Measurements from ENCODE around the gene RASA3. TPM values are rescaled to one million over a fixed set of nuclear protein-coding genes. Genes with fewer than 3 reads are reported as not detected.

The RASA3 gene
- polyA plus RNA-seq, 1 donor from 2014 or later = 8.5 TPM

DNA sequence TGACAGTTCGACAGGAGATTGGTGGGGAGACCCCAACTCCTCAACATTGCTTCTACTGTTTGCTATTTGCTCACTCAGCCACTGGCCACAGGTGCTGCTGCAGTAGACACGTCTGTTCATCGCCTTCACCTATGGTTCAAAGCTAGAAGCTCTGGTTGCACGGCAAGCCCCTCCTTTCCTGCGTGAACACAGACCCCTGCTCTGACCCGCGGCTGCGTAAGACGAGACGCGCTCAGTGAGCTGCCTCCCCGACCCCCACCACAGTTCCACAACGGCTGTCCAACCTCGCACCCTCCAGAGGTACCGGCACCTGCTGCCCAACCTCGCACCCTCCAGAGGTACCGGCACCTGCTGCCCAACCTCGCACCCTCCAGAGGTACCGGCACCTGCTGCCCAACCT lies 6.8 kb downstream of the RASA3 start:
- no peaks in the 10 kb centered on the region for H3K27me3 ChIP-seq (ENCODE audit: insufficient read depth, low read depth, low read length)
- H3K4me3 ChIP-seq (ENCODE audit: low read length) = no peak overlapping the region
- no peaks in the 10 kb centered on the region for H3K9me2 ChIP-seq (ENCODE audit: insufficient read depth, low read length)
- no peak overlapping the region for H3K9ac ChIP-seq (ENCODE audit: low read length)
- H3K9me3 ChIP-seq (ENCODE audit: low read length) = no peaks in the 10 kb centered on the region
- no peak overlapping the region for H3K27ac ChIP-seq (ENCODE audit: low read length)
- H4K20me1 ChIP-seq (ENCODE audit: insufficient read depth) = no peaks in the 10 kb centered on the region
- H2AFZ ChIP-seq (ENCODE audit: low read depth, low read length) = no peak overlapping the region
- H3K4me2 ChIP-seq (ENCODE audit: low read length) = no peak overlapping the region
- H3K36me3 ChIP-seq (ENCODE audit: insufficient read depth, low read length) = no peaks in the 10 kb centered on the region
- no peak for TF ChIP-seq RAD21 (conservative IDR thresholded peaks at IDR 0.05)
- TF ChIP-seq MXI1 (conservative IDR thresholded peaks at IDR 0.05; ENCODE audit: poor library complexity, severe bottlenecking) = no peak
- no peak for TF ChIP-seq REST (IDR thresholded peaks at IDR 0.05; ENCODE audit: borderline replicate concordance)
- no peak for TF ChIP-seq EZH2 (IDR thresholded peaks at IDR 0.05; ENCODE audit: borderline replicate concordance, insufficient read depth, low read length, poor library complexity, severe bottlenecking)
- TF ChIP-seq POLR2AphosphoS5 (IDR thresholded peaks at IDR 0.05) = no peak
- no peak for TF ChIP-seq EP300 (conservative IDR thresholded peaks at IDR 0.05; ENCODE audit: poor library complexity, severe bottlenecking)
- no peak for TF ChIP-seq TAF1 (IDR thresholded peaks at IDR 0.05; ENCODE audit: low read depth)
- TF ChIP-seq SMC3 (conservative IDR thresholded peaks at IDR 0.05; ENCODE audit: poor library complexity) = no peak
- no peak for TF ChIP-seq CTCF (IDR thresholded peaks at IDR 0.05; ENCODE audit: poor library complexity, severe bottlenecking)
- no peaks in the 10 kb centered on the region for H3F3A ChIP-seq (ENCODE audit: insufficient read depth, low read length, poor library complexity, severe bottlenecking)
- peaks cover 34% of the 10 kb centered on the region for H3K79me2 ChIP-seq (replicated peaks; ENCODE audit: insufficient read depth, low read length)

- H3K79me2 ChIP-seq (replicated peaks; ENCODE audit: insufficient read depth, low read length) = peaks cover 32% of the 10 kb centered on the region
- no peak overlapping the region for H2AFZ ChIP-seq (ENCODE audit: low read depth, low read length)
- no peaks in the 10 kb centered on the region for H3F3A ChIP-seq (ENCODE audit: insufficient read depth, low read length, poor library complexity, severe bottlenecking)
- H3K27ac ChIP-seq (ENCODE audit: low read length) = no peak overlapping the region
- no peak overlapping the region for H3K4me2 ChIP-seq (ENCODE audit: low read length)
- H4K20me1 ChIP-seq (ENCODE audit: insufficient read depth) = no peaks in the 10 kb centered on the region
- no peak overlapping the region for H3K4me3 ChIP-seq (ENCODE audit: low read length)
- no peak overlapping the region for H3K9ac ChIP-seq (ENCODE audit: low read length)
- TF ChIP-seq REST (IDR thresholded peaks at IDR 0.05; ENCODE audit: borderline replicate concordance) (no peak), POLR2AphosphoS5 (IDR thresholded peaks at IDR 0.05) (no peak), SMC3 (conservative IDR thresholded peaks at IDR 0.05; ENCODE audit: poor library complexity) (no peak), CTCF (IDR thresholded peaks at IDR 0.05; ENCODE audit: poor library complexity, severe bottlenecking) (no peak), EZH2 (IDR thresholded peaks at IDR 0.05; ENCODE audit: borderline replicate concordance, insufficient read depth, low read length, poor library complexity, severe bottlenecking) (no peak), TAF1 (IDR thresholded peaks at IDR 0.05; ENCODE audit: low read depth) (no peak)
- H3K27me3 ChIP-seq (ENCODE audit: insufficient read depth, low read depth, low read length) = no peaks in the 10 kb centered on the region
- H3K36me3 ChIP-seq (ENCODE audit: insufficient read depth, low read length) = no peaks in the 10 kb centered on the region
- H3K9me3 ChIP-seq (ENCODE audit: low read length) = no peaks in the 10 kb centered on the region
- no peaks in the 10 kb centered on the region for H3K9me2 ChIP-seq (ENCODE audit: insufficient read depth, low read length)
Measured at GRCh38 chr13:114124921-114125320, 7.5 kb downstream of the RASA3 start.
